AG09319 (cell line): ENCODE results near the gene CLDN8.

Experiments
- DNase-seq: peaks from one replicate; pipeline ENCODE4 v3.0.0-alpha.2; 2010; ENCODE audit warnings: low read depth; ENCODE audit errors: extremely low read depth
- CTCF ChIP-seq: IDR thresholded peaks from 2 replicates; pipeline ENCODE4 v1.5.1; 2011; ENCODE audit warnings: low read depth, mild to moderate bottlenecking, inconsistent platforms, low read length, moderate library complexity

The CLDN8 gene

DNA sequence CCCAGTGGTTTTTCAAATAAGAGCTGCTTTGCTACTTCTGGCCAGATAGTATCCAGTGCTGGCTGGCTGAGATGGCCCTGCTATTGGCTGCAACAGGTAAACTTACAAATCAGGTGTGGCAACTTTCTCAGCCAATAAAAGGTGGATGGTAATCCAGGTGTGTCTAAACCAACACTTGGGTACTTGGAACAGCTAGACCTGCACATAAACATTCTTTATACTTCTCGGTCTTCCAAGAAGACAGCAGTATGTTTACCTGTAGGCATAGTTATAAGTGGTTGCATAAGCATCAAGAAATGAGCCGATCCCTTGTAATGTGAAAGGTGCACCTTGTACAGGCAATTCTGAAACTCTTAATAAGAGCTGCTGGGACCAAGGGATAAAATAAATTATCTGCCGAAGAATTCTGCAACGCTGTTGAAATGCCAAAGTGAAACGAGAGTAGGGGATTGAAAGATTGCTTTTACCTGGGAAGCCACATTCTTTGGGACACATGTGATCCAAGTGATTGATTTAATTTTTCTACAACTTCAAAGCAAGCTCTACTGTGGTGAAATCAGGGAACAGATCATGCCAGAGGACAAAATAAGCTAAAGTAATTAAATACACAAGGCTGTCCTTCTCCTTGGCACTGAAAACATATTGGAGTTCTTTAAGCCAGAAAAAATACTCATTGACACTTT lies at the start of gene CLDN8:
Gene CLDN8 (minus strand): TSS at position 57 of the 683 bp plus-strand sequence. CDS start 172 bp downstream, outside the sequence.
- no peak for TF ChIP-seq CTCF
- DNase-seq: no peak

GRCh38 chr21:30257773-30258172 lies 41.9 kb upstream of the CLDN8 start:
- DNase-seq: no peak
- TF ChIP-seq CTCF: no peak

GRCh38 chr21:30256100-30256499 lies 40.2 kb upstream of the CLDN8 start:
- DNase-seq: no peak
- no peak for TF ChIP-seq CTCF

DNA sequence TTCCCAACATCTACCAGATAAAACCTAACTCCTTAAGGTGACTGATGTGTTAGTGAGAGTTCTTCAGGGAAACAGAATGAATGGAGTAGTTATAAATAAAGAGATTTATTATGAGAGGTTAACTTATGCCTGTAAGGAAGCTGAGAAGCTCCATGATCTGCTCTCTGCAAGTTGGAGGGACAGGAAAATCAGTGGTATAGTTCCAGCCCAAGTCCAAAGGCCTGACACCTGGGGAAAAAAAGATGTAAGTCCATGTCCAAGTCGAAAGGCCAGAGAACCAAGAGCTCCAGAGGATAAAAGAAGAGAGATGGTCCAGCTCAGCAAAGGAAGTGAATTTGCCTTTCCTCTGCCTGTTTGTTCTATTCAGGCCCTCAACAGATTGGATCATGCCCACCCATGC lies 39.8 kb upstream of the CLDN8 start:
- no peak for TF ChIP-seq CTCF
- no peak for DNase-seq

DNA sequence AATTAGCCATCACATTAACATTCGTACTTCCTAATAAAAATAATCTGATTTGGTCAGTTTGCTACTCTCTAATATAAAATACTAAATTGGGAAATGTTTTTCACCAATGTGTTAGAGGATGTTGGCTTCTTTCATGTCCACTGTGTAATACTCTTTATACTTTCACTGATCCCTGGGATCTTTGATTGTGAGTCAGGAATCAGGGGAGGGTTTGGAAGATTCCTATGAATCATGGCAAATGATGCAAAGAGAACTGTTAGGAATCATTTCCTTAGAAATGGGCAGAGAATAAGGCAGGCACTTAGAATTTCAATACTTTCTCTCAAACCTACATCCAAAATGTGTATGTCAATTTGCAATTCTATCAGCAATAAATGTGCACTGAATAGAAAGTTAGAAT lies 35.9 kb upstream of the CLDN8 start:
- DNase-seq: no peak
- no peak for TF ChIP-seq CTCF

DNA sequence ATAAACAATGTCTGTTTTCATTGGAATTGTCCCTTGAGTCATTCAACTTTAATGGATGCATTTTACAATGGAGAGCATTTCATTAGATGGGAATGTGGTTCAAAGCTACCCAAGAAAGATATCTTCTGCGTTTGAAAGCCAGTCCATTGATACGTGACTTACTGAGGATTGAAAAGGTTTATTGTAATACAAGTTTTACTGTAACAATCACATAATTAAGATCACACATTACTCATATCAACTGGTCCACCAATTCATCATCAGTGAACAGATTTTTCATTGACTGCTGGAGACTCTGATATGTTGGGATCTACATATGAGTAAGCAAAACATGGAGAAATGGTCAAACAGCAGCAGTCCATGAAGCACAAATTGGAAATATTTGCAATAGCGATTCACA lies 34.0 kb upstream of the CLDN8 start:
- no peak for DNase-seq
- TF ChIP-seq CTCF: no peak

DNA sequence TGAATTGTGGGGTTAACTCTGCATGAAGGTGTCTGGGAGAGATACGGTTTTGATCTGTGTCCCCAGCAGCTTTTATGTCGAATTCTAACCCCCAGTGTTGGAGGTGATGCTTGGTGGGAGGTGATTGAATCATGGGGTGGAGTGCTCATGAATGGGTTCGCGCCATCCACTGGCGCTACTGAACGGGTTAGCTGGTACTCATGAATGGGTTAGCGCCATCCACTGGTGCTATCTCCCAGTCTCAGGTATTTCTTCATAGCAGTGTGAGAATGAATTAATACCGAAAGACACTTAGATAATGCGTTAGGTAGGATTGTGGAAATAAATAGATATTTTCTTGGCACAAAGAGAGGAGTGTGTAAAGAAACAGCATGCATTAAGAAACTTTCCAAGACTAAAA lies 32.9 kb upstream of the CLDN8 start:
- DNase-seq: no peak
- TF ChIP-seq CTCF: no peak
